ENCODE results near the gene SRSF1.

GRCh38 chr17:57982452-57983170, 24.4 kb downstream of the SRSF1 start:
- no peak for TF ChIP-seq POLR2A (IDR thresholded peaks at IDR 0.05; ENCODE audit: low read length)
- TF ChIP-seq GATA1 (IDR thresholded peaks at IDR 0.05; ENCODE audit: low read depth, low read length): no peak
